Neural cell (in vitro differentiated cells): ENCODE data around the gene MYO1G. TPM values are rescaled to one million over a fixed set of nuclear protein-coding genes. Genes with fewer than 3 reads are reported as not detected.

ENCODE experiments used
- H2AFZ ChIP-seq: fragments of 200-600, 300-800 bp; sonication (generic), shearing (Covaris generic); 2 replicates; pipeline ENCODE4 v1.6.0; 2014; ENCODE audit warnings: low read depth, mild to moderate bottlenecking, antibody characterized with exemption, low read length, moderate library complexity
- H3F3A ChIP-seq: fragments of 200-600 bp; shearing (Covaris generic); 2 replicates; pipeline ENCODE4 v1.6.1; 2016; ENCODE audit warnings: mild to moderate bottlenecking, moderate library complexity, mixed read lengths, antibody characterized with exemption, low read length; ENCODE audit not compliant: insufficient read depth, poor library complexity, severe bottlenecking
- H3K27ac ChIP-seq: fragments of 200-600, 300-800 bp; sonication (generic), shearing (Covaris generic); 2 replicates; pipeline ENCODE4 v1.5.1; 2014; ENCODE audit warnings: mild to moderate bottlenecking, low read length, moderate library complexity
- H3K27me3 ChIP-seq: fragments of 300-800, 200-600 bp; sonication (generic), shearing (Covaris generic); 2 replicates; pipeline ENCODE4 v1.6.0; 2014; ENCODE audit warnings: mild to moderate bottlenecking, low read depth, low read length, moderate library complexity; ENCODE audit not compliant: insufficient read depth
- H3K36me3 ChIP-seq: fragments of 300-800, 200-600 bp; sonication (generic), shearing (Covaris generic); 2 replicates; pipeline ENCODE4 v1.5.1; 2014; ENCODE audit warnings: mild to moderate bottlenecking, antibody characterized with exemption, low read length, moderate library complexity; ENCODE audit not compliant: insufficient read depth
- H3K4me2 ChIP-seq: fragments of 300-800, 200-600 bp; sonication (generic), shearing (Covaris generic); 2 replicates; pipeline ENCODE4 v1.6.0; 2014; ENCODE audit warnings: mild to moderate bottlenecking, low read length
- H3K4me3 ChIP-seq: fragments of 300-800, 200-600 bp; sonication (generic), shearing (Covaris generic); 2 replicates; pipeline ENCODE4 v1.5.1; 2014; ENCODE audit warnings: mild to moderate bottlenecking, low read length, moderate library complexity
- H3K79me2 ChIP-seq: fragments of 200-600 bp; shearing (Covaris generic); replicated peaks from 2 replicates; pipeline ENCODE4 v1.6.0; 2014; ENCODE audit warnings: mild to moderate bottlenecking, low read length, moderate library complexity; ENCODE audit not compliant: insufficient read depth
- H3K9ac ChIP-seq: fragments of 300-800, 200-600 bp; sonication (generic), shearing (Covaris generic); 2 replicates; pipeline ENCODE4 v1.6.1; 2016; ENCODE audit warnings: mild to moderate bottlenecking, low read length, mixed read lengths
- H3K9me2 ChIP-seq: fragments of 200-600 bp; shearing (Covaris generic); 2 replicates; pipeline ENCODE4 v1.6.1; 2016; ENCODE audit warnings: mild to moderate bottlenecking, low read length, mixed read lengths; ENCODE audit not compliant: insufficient read depth
- H3K9me3 ChIP-seq: fragments of 200-600, 300-800 bp; sonication (generic), shearing (Covaris generic); 2 replicates; pipeline ENCODE4 v1.6.1; 2016; ENCODE audit warnings: mild to moderate bottlenecking, mixed run types, low read length, moderate library complexity, mixed read lengths
- H4K20me1 ChIP-seq: fragments of 200-600 bp; shearing (Covaris generic); 2 replicates; pipeline ENCODE4 v1.6.1; 2016; ENCODE audit warnings: mild to moderate bottlenecking, mixed run types; ENCODE audit not compliant: insufficient read depth
- EP300 ChIP-seq: fragments of 450-650 bp; conservative IDR thresholded peaks from 2 replicates; pipeline ENCODE4 v1.6.1; 2014; ENCODE audit warnings: antibody characterized with exemption, mild to moderate bottlenecking, moderate library complexity; ENCODE audit not compliant: poor library complexity, severe bottlenecking
- EZH2 ChIP-seq: fragments of 200-600, 300-800 bp; shearing (Covaris generic), sonication (generic); IDR thresholded peaks from 2 replicates; pipeline ENCODE4 v1.6.1; 2014; ENCODE audit warnings: antibody characterized with exemption, low read length, borderline replicate concordance, mild to moderate bottlenecking; ENCODE audit not compliant: insufficient read depth, poor library complexity, severe bottlenecking
- MXI1 ChIP-seq: fragments of 450-650 bp; conservative IDR thresholded peaks from 2 replicates; pipeline ENCODE4 v1.6.1; 2014; ENCODE audit warnings: antibody characterized with exemption, mild to moderate bottlenecking; ENCODE audit not compliant: poor library complexity, severe bottlenecking
- POLR2AphosphoS5 ChIP-seq: IDR thresholded peaks from 2 replicates; pipeline ENCODE4 v1.6.1; 2012
- RAD21 ChIP-seq: fragments of 450-650 bp; conservative IDR thresholded peaks from 2 replicates; pipeline ENCODE4 v1.6.1; 2014; ENCODE audit warnings: antibody characterized with exemption, mild to moderate bottlenecking, moderate library complexity
- REST ChIP-seq: IDR thresholded peaks from 2 replicates; pipeline ENCODE4 v1.6.1; 2012; ENCODE audit warnings: borderline replicate concordance
- SMC3 ChIP-seq: fragments of 450-650 bp; conservative IDR thresholded peaks from 2 replicates; pipeline ENCODE4 v1.6.1; 2014; ENCODE audit warnings: antibody characterized with exemption, mild to moderate bottlenecking, moderate library complexity; ENCODE audit not compliant: poor library complexity
- TAF1 ChIP-seq: IDR thresholded peaks from 2 replicates; pipeline ENCODE4 v1.6.1; 2012; ENCODE audit warnings: low read depth
- polyA plus RNA-seq: library from polyadenylated mRNA; depleted of rRNA; stranded (reverse); fragments of >200 nt; gene quantifications from 2 replicates; pipeline ENCODE4 v1.2.3, GENCODE V29; 2014
- TF ChIP-seq, protein P1 (sequence below): fragments of 450-650 bp; IDR thresholded peaks from 2 replicates; pipeline ENCODE4 v1.5.1; 2014; ENCODE audit warnings: antibody characterized with exemption, mild to moderate bottlenecking, moderate library complexity; ENCODE audit not compliant: poor library complexity, severe bottlenecking

MYO1G gene
- polyA plus RNA-seq, 1 donor from 2014 or later = 0.38 TPM

DNA sequence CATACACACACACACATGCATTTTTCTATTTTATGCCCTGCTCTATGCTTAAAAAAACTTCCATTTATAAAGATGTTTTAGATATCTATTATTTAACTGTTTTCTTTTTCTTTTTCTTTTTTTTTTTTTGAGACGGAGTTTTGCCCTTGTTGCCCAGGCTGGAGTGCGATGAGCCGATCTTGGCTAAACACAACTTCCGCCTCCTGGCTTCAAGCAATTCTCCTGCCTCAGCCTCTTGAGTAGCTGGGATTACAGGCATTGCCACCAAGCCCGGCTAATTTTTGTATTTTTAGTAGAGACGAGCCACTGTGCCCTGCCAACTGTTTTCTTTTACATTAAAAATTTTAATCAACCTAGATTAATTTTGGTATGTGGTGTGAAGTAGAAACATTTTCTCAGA lies 47.9 kb downstream of the MYO1G start:
- Histone ChIP-seq H3K36me3 (no peaks in the 10 kb centered on the region), H3K4me3 (no peak overlapping the region), H3K4me2 (no peak overlapping the region), H3K9ac (no peak overlapping the region), H3F3A (no peaks in the 10 kb centered on the region), H3K27me3 (no peaks in the 10 kb centered on the region), H3K79me2 (no peaks in the 10 kb centered on the region), H2AFZ (no peak overlapping the region), H3K9me3 (no peaks in the 10 kb centered on the region), H4K20me1 (no peaks in the 10 kb centered on the region), H3K27ac (no peak overlapping the region), H3K9me2 (no peaks in the 10 kb centered on the region)
- TF ChIP-seq, protein P1, sequence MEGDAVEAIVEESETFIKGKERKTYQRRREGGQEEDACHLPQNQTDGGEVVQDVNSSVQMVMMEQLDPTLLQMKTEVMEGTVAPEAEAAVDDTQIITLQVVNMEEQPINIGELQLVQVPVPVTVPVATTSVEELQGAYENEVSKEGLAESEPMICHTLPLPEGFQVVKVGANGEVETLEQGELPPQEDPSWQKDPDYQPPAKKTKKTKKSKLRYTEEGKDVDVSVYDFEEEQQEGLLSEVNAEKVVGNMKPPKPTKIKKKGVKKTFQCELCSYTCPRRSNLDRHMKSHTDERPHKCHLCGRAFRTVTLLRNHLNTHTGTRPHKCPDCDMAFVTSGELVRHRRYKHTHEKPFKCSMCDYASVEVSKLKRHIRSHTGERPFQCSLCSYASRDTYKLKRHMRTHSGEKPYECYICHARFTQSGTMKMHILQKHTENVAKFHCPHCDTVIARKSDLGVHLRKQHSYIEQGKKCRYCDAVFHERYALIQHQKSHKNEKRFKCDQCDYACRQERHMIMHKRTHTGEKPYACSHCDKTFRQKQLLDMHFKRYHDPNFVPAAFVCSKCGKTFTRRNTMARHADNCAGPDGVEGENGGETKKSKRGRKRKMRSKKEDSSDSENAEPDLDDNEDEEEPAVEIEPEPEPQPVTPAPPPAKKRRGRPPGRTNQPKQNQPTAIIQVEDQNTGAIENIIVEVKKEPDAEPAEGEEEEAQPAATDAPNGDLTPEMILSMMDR = no peak
- TF ChIP-seq RAD21 (no peak), MXI1 (no peak), EP300 (no peak), SMC3 (no peak), POLR2AphosphoS5 (no peak), TAF1 (no peak), REST (no peak), EZH2 (no peak)

GRCh38 chr7:44922351-44922694 lies 56.5 kb downstream of the MYO1G start:
- H3K4me2 ChIP-seq = no peak overlapping the region
- H3K27me3 ChIP-seq = no peaks in the 10 kb centered on the region
- no peaks in the 10 kb centered on the region for H3F3A ChIP-seq
- no peaks in the 10 kb centered on the region for H4K20me1 ChIP-seq
- H3K36me3 ChIP-seq = no peaks in the 10 kb centered on the region
- H3K9me2 ChIP-seq = no peaks in the 10 kb centered on the region
- no peak for TF ChIP-seq SMC3
- no peak for TF ChIP-seq POLR2AphosphoS5
- no peak for TF ChIP-seq TAF1
- TF ChIP-seq RAD21 = no peak
- TF ChIP-seq, protein P1 = no peak
- TF ChIP-seq MXI1 = no peak
- no peak for TF ChIP-seq EZH2
- TF ChIP-seq EP300 = no peak
- TF ChIP-seq REST = no peak
- H2AFZ ChIP-seq = no peak overlapping the region
- no peaks in the 10 kb centered on the region for H3K79me2 ChIP-seq
- H3K4me3 ChIP-seq = no peak overlapping the region
- H3K9me3 ChIP-seq = no peaks in the 10 kb centered on the region
- no peak overlapping the region for H3K27ac ChIP-seq
- no peak overlapping the region for H3K9ac ChIP-seq
